HepG2 (cell line): ENCODE data around the gene SLC4A11. TPM values are rescaled to one million over a fixed set of nuclear protein-coding genes. Genes with fewer than 3 reads are reported as not detected.

Experiments used
- ATF1 ChIP-seq: IDR thresholded peaks from 2 replicates; pipeline ENCODE4 v1.6.1; 2016; ENCODE audit warnings: mild to moderate bottlenecking, control low read depth
- FOXK2 ChIP-seq: fragments of 450-650 bp; IDR thresholded peaks from 2 replicates; pipeline ENCODE4 v1.6.1; 2016
- GATAD2A ChIP-seq: IDR thresholded peaks from 2 replicates; pipeline ENCODE4 v1.6.1; 2016
- KDM1A ChIP-seq: IDR thresholded peaks from 2 replicates; pipeline ENCODE4 v1.6.1; 2016; ENCODE audit warnings: missing compliant biosample characterization
- KDM4B ChIP-seq: sonication (generic); formaldehyde crosslinking; IDR thresholded peaks from 2 replicates; pipeline ENCODE4 v1.4.0; 2020; ENCODE audit warnings: missing genetic modification reagents
- MXD3 ChIP-seq: IDR thresholded peaks from 2 replicates; pipeline ENCODE4 v1.6.1; 2016; ENCODE audit warnings: mild to moderate bottlenecking, missing biosample characterization, missing genetic modification reagents
- NR2F1 ChIP-seq, 2 experiments: fragments of 450-650 bp in 1 of 2; formaldehyde crosslinking in 1 of 2; IDR thresholded peaks; 2 replicates each; pipeline versions ENCODE4 v1.5.0 to v1.6.1; 2016 to 2020; ENCODE audit warnings: mild to moderate bottlenecking in 1 of 2, missing compliant biosample characterization in 1 of 2, missing genetic modification reagents in 1 of 2, moderate library complexity in 1 of 2
- PHF8 ChIP-seq: sonication (generic); formaldehyde crosslinking; IDR thresholded peaks from 2 replicates; pipeline ENCODE4 v1.5.0; 2020; ENCODE audit warnings: missing genetic modification reagents
- PRDM10 ChIP-seq: sonication (generic); formaldehyde crosslinking; IDR thresholded peaks from 2 replicates; pipeline ENCODE4 v1.4.0; 2020; ENCODE audit warnings: low read depth, missing genetic modification reagents
- PRDM4 ChIP-seq: sonication (generic); formaldehyde crosslinking; IDR thresholded peaks from 2 replicates; pipeline ENCODE4 v1.9.0; 2021; ENCODE audit warnings: missing genetic modification reagents, borderline replicate concordance
- ZC3H13 ChIP-seq: sonication (generic); formaldehyde crosslinking; IDR thresholded peaks from 2 replicates; pipeline ENCODE4 v1.8.1; 2023; ENCODE audit warnings: mild to moderate bottlenecking, missing genetic modification reagents, moderate library complexity
- ZFP91 ChIP-seq: sonication (generic); formaldehyde crosslinking; IDR thresholded peaks from 2 replicates; pipeline ENCODE4 v1.9.0; 2022; ENCODE audit warnings: missing genetic modification reagents, mild to moderate bottlenecking, borderline replicate concordance
- ZNF160 ChIP-seq: sonication (generic); formaldehyde crosslinking; IDR thresholded peaks from 2 replicates; pipeline ENCODE4 v1.8.0; 2022; ENCODE audit warnings: mild to moderate bottlenecking, inconsistent platforms, missing genetic modification reagents
- ZNF263 ChIP-seq: sonication (generic); formaldehyde crosslinking; IDR thresholded peaks from 2 replicates; pipeline ENCODE4 v1.4.0; 2020; ENCODE audit warnings: missing genetic modification reagents
- ZNF3 ChIP-seq: IDR thresholded peaks from 2 replicates; pipeline ENCODE4 v1.7.0; 2017; ENCODE audit warnings: inconsistent platforms
- ZNF382 ChIP-seq: sonication (generic); formaldehyde crosslinking; IDR thresholded peaks from 2 replicates; pipeline ENCODE4 v1.5.0; 2020; ENCODE audit warnings: missing genetic modification reagents, mild to moderate bottlenecking, borderline replicate concordance
- ZNF749 ChIP-seq: sonication (generic); formaldehyde crosslinking; IDR thresholded peaks from 2 replicates; pipeline ENCODE4 v1.8.0; 2022; ENCODE audit warnings: mild to moderate bottlenecking, missing genetic modification reagents, moderate library complexity, borderline replicate concordance
- ZNF772 ChIP-seq: sonication (generic); formaldehyde crosslinking; IDR thresholded peaks from 2 replicates; pipeline ENCODE4 v1.5.0; 2020; ENCODE audit warnings: mild to moderate bottlenecking, missing genetic modification reagents
- ZSCAN29 ChIP-seq: sonication (generic); formaldehyde crosslinking; conservative IDR thresholded peaks from 2 replicates; pipeline ENCODE4 v1.4.0; 2020; ENCODE audit warnings: mild to moderate bottlenecking, missing genetic modification reagents
- polyA plus RNA-seq, 8 experiments: library from polyadenylated mRNA; depleted of rRNA in 3 of 8; stranded (reverse) in 7 of 8; unstranded in 1 of 8; fragments of >200 nt; fragmentation: Illumina TruSeq in 4 of 8; extraction: Trizol in 4 of 8; gene quantifications; 2 replicates each; pipeline versions ENCODE4 v1.2.1 to v1.2.3, GENCODE V29; 2011 to 2016; ENCODE audit warnings: low read depth in 4 of 8, missing spikeins in 1 of 8, mixed read lengths in 1 of 8; ENCODE audit not compliant: insufficient read depth in 1 of 8
- total RNA-seq, 5 experiments: library from RNA; depleted of rRNA; stranded (reverse); fragments of >200 nt; fragmentation: Illumina TruSeq; extraction: Trizol; gene quantifications; 2 replicates each; pipeline ENCODE4 v1.2.3, GENCODE V29; 2016; ENCODE audit warnings: low read depth in 1 of 5

SLC4A11 gene
- total and polyA plus RNA-seq, 2 of the 13 experiments (the other 11 are each of a cell fraction or from before 2014, with no cell fraction given): 3.9 to 27.0 TPM

- TF ChIP-seq PRDM4 (CRISPR knock-in tag) (peak; percentile 66; the same call in 1 of the 2 replicates), KDM1A (CRISPR knock-in tag) (0 out of 2 replicates have a peak, but pooled peaks have one; percentile 19), PRDM10 (CRISPR knock-in tag) (no peak), ZNF749 (CRISPR knock-in tag) (0 out of 2 replicates have a peak, but pooled peaks have one; percentile 67), ZNF3 (CRISPR knock-in tag) (no peak), ATF1 (CRISPR knock-in tag) (no peak), ZFP91 (CRISPR knock-in tag) (no peak; the same call in 1 of the 2 replicates), NR2F1 (CRISPR knock-in tag; IDR thresholded peaks at IDR 0.05) (0 out of 4 replicates have a peak, but pooled peaks of 1 of the 2 experiments have one; percentile 7), GATAD2A (CRISPR knock-in tag) (no peak), ZNF382 (CRISPR knock-in tag) (no peak), ZNF772 (peak; percentile 43), ZC3H13 (CRISPR knock-in tag) (0 out of 2 replicates have a peak, but pooled peaks have one; percentile 11), FOXK2 (no peak), MXD3 (CRISPR knock-in tag) (0 out of 2 replicates have a peak, but pooled peaks have one; percentile 13), KDM4B (CRISPR knock-in tag) (no peak), ZNF160 (CRISPR knock-in tag) (no peak), ZNF263 (CRISPR knock-in tag) (no peak; the same call in 1 of the 2 replicates), ZSCAN29 (CRISPR knock-in tag) (no peak), PHF8 (CRISPR knock-in tag) (no peak)
- TF ChIP-seq, all 625 proteins: peak for 32
These were observed 29.1 kb downstream of the SLC4A11 start (continued) for GRCh38 chr20:3209946-3210317.
